ENCODE measurements around the gene PATJ. TPM values are rescaled to one million over a fixed set of nuclear protein-coding genes. Genes with fewer than 3 reads are reported as not detected.

The PATJ gene
- total and polyA plus RNA-seq, 2 of the 13 experiments (the other 11 are each of a cell fraction or from before 2014, with no cell fraction given): 6.2 to 16.8 TPM

DNA sequence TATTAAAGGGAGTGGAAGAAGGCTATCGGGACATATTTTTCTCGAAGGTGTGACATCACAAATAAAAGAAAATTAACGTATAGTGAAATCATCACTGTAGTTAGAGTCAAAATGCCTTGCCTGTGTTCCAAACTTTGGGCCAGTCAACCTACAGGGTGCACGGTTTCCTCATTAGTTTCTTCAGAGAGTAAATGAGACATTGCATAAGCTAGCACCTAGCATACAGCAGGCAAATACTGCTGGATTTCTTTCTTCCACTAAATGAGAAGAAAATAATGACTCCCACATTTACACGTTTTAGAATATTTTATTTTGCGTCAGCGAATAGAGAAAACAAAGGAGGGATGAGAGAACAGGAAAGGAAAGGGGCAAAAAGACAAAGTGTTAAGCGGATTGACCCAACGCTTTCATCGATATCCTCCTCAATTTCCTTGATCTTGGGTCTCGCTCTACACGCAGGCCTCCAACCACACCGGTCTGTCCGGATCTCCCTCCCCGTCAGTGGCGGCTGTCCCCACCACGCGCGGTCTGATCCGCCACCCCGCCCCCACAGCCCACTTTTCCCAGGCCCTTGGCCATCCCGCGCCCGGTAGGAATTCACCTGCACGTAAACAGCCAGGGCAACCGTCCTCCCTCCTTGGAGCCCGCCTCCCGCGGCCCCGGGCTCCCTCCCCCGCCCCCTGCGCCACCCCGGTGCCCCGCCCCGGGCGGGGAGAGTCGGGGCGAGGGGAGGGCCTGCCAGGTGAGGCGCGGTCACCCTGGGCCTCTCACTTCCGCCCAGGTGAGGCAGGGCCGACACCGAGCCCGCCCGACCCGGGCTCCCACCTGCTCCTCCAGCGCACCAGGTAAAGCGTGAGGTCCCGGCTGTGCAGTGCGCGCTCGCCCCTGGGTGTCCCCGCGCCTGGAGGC lies at the start of gene PATJ (continued):
- TF ChIP-seq, protein P1, sequence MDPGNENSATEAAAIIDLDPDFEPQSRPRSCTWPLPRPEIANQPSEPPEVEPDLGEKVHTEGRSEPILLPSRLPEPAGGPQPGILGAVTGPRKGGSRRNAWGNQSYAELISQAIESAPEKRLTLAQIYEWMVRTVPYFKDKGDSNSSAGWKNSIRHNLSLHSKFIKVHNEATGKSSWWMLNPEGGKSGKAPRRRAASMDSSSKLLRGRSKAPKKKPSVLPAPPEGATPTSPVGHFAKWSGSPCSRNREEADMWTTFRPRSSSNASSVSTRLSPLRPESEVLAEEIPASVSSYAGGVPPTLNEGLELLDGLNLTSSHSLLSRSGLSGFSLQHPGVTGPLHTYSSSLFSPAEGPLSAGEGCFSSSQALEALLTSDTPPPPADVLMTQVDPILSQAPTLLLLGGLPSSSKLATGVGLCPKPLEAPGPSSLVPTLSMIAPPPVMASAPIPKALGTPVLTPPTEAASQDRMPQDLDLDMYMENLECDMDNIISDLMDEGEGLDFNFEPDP (CRISPR knock-in tag; conservative IDR thresholded peaks at IDR 0.05): no peak
- TF ChIP-seq RBFOX2 (IDR thresholded peaks at IDR 0.05; ENCODE audit: low read depth, low read length): peak; percentile 72
- peak; percentile 29; the same call in 1 of the 2 replicates for TF ChIP-seq MYC (CRISPR knock-in tag; IDR thresholded peaks at IDR 0.05; ENCODE audit: borderline replicate concordance)
- no peak for TF ChIP-seq ATF7 (IDR thresholded peaks at IDR 0.05)
- no peak for TF ChIP-seq ATF7 (CRISPR knock-in tag; IDR thresholded peaks at IDR 0.05)
- TF ChIP-seq YY1 (IDR thresholded peaks at IDR 0.05; ENCODE audit: insufficient read depth, insufficient replicate concordance, low read depth, low read length): peak; percentile 46
- TF ChIP-seq, protein P2, sequence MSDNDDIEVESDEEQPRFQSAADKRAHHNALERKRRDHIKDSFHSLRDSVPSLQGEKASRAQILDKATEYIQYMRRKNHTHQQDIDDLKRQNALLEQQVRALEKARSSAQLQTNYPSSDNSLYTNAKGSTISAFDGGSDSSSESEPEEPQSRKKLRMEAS (IDR thresholded peaks at IDR 0.05): peak; percentile 57
- TF ChIP-seq GATAD2A (CRISPR knock-in tag; IDR thresholded peaks at IDR 0.05): 0 out of 2 replicates have a peak, but pooled peaks have one; percentile 42
- TF ChIP-seq, protein P3, sequence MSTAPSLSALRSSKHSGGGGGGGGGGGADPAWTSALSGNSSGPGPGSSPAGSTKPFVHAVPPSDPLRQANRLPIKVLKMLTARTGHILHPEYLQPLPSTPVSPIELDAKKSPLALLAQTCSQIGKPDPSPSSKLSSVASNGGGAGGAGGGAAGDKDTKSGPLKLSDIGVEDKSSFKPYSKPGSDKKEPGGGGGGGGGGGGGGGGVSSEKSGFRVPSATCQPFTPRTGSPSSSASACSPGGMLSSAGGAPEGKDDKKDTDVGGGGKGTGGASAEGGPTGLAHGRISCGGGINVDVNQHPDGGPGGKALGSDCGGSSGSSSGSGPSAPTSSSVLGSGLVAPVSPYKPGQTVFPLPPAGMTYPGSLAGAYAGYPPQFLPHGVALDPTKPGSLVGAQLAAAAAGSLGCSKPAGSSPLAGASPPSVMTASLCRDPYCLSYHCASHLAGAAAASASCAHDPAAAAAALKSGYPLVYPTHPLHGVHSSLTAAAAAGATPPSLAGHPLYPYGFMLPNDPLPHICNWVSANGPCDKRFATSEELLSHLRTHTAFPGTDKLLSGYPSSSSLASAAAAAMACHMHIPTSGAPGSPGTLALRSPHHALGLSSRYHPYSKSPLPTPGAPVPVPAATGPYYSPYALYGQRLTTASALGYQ (CRISPR knock-in tag; IDR thresholded peaks at IDR 0.05): 0 out of 2 replicates have a peak, but pooled peaks have one; percentile 26
- 0 out of 2 replicates have a peak, but pooled peaks have one; percentile 8 for TF ChIP-seq PPARG (CRISPR knock-in tag; conservative IDR thresholded peaks at IDR 0.05)
- TF ChIP-seq KMT2B (CRISPR knock-in tag; IDR thresholded peaks at IDR 0.05): peak; percentile 13; the same call in 1 of the 2 replicates
- TF ChIP-seq ZNF556 (CRISPR knock-in tag; IDR thresholded peaks at IDR 0.05; ENCODE audit: borderline replicate concordance): peak; percentile 37; the same call in 1 of the 2 replicates
- peak; percentile 42 for TF ChIP-seq ASH2L (IDR thresholded peaks at IDR 0.05; ENCODE audit: insufficient read length, low read depth, low read length)
- TF ChIP-seq, protein P4, sequence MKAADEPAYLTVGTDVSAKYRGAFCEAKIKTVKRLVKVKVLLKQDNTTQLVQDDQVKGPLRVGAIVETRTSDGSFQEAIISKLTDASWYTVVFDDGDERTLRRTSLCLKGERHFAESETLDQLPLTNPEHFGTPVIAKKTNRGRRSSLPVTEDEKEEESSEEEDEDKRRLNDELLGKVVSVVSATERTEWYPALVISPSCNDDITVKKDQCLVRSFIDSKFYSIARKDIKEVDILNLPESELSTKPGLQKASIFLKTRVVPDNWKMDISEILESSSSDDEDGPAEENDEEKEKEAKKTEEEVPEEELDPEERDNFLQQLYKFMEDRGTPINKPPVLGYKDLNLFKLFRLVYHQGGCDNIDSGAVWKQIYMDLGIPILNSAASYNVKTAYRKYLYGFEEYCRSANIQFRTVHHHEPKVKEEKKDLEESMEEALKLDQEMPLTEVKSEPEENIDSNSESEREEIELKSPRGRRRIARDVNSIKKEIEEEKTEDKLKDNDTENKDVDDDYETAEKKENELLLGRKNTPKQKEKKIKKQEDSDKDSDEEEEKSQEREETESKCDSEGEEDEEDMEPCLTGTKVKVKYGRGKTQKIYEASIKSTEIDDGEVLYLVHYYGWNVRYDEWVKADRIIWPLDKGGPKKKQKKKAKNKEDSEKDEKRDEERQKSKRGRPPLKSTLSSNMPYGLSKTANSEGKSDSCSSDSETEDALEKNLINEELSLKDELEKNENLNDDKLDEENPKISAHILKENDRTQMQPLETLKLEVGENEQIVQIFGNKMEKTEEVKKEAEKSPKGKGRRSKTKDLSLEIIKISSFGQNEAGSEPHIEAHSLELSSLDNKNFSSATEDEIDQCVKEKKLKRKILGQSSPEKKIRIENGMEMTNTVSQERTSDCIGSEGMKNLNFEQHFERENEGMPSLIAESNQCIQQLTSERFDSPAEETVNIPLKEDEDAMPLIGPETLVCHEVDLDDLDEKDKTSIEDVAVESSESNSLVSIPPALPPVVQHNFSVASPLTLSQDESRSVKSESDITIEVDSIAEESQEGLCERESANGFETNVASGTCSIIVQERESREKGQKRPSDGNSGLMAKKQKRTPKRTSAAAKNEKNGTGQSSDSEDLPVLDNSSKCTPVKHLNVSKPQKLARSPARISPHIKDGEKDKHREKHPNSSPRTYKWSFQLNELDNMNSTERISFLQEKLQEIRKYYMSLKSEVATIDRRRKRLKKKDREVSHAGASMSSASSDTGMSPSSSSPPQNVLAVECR (CRISPR knock-in tag; IDR thresholded peaks at IDR 0.05; ENCODE audit: borderline replicate concordance): peak; percentile 59; the same call in 1 of the 2 replicates
- peak; percentile 45 for TF ChIP-seq GABPA (IDR thresholded peaks at IDR 0.05; ENCODE audit: low read depth, low read length)
- no peak for TF ChIP-seq GABPA (CRISPR knock-in tag; IDR thresholded peaks at IDR 0.05; ENCODE audit: low read depth)
- TF ChIP-seq RBM39 (IDR thresholded peaks at IDR 0.05; ENCODE audit: low read depth, low read length, poor library complexity, severe bottlenecking): no peak
- TF ChIP-seq, protein P5, sequence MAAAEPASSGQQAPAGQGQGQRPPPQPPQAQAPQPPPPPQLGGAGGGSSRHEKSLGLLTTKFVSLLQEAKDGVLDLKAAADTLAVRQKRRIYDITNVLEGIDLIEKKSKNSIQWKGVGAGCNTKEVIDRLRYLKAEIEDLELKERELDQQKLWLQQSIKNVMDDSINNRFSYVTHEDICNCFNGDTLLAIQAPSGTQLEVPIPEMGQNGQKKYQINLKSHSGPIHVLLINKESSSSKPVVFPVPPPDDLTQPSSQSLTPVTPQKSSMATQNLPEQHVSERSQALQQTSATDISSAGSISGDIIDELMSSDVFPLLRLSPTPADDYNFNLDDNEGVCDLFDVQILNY (CRISPR knock-in tag; conservative IDR thresholded peaks at IDR 0.05): no peak
- TF ChIP-seq HCFC1 (IDR thresholded peaks at IDR 0.05; ENCODE audit: low read depth, low read length): no peak
- peak; percentile 42; the same call in 1 of the 2 replicates for TF ChIP-seq ZFY (CRISPR knock-in tag; IDR thresholded peaks at IDR 0.05)
- TF ChIP-seq SNAPC2 (CRISPR knock-in tag; IDR thresholded peaks at IDR 0.05): no peak
